H9 (cell line): Measurements from ENCODE around the gene CLBA1. TPM values are rescaled to one million over a fixed set of nuclear protein-coding genes. Genes with fewer than 3 reads are reported as not detected.
"Not testable (repeated sequence)": the region's sequence is repeated elsewhere in the genome, so short reads cannot be mapped to it uniquely, and the experiment has no call there.

Experiments
- DNase-seq: peaks from one replicate; pipeline ENCODE4 v3.0.0-alpha.2; 2017
- H2AFZ ChIP-seq: one replicate; pipeline ENCODE4 v1.6.1; 2013; ENCODE audit warnings: mild to moderate bottlenecking, low read length, control low read depth, moderate library complexity
- H2AK5ac ChIP-seq: 2 replicates; pipeline ENCODE4 v1.6.1; 2013; ENCODE audit warnings: low read length, control low read depth, mixed read lengths; ENCODE audit not compliant: insufficient read length
- H2BK120ac ChIP-seq: one replicate; pipeline ENCODE4 v1.6.1; 2013; ENCODE audit warnings: low read depth, mild to moderate bottlenecking, low read length, control low read depth, inconsistent platforms; ENCODE audit not compliant: poor library complexity, severe bottlenecking
- H2BK12ac ChIP-seq: 2 replicates; pipeline ENCODE4 v1.6.1; 2013; ENCODE audit warnings: low read length, control low read depth, mixed read lengths, low read depth; ENCODE audit not compliant: insufficient read length
- H2BK15ac ChIP-seq: 2 replicates; pipeline ENCODE4 v1.6.1; 2013; ENCODE audit warnings: low read depth, low read length, control low read depth
- H2BK20ac ChIP-seq: one replicate; pipeline ENCODE4 v1.6.1; 2013; ENCODE audit warnings: low read depth, mild to moderate bottlenecking, low read length, control low read depth, inconsistent platforms; ENCODE audit not compliant: poor library complexity, severe bottlenecking
- H2BK5ac ChIP-seq: 2 replicates; pipeline ENCODE4 v1.6.1; 2013; ENCODE audit warnings: low read length, control low read depth, mixed read lengths; ENCODE audit not compliant: insufficient read length
- H3K14ac ChIP-seq: 2 replicates; pipeline ENCODE4 v1.6.1; 2013; ENCODE audit warnings: low read length, control low read depth; ENCODE audit not compliant: insufficient read depth
- H3K18ac ChIP-seq: 2 replicates; pipeline ENCODE4 v1.6.1; 2013; ENCODE audit warnings: low read depth, mild to moderate bottlenecking, mixed read lengths, low read length, control low read depth; ENCODE audit not compliant: insufficient read length
- H3K23ac ChIP-seq: 2 replicates; pipeline ENCODE4 v1.6.1; 2013; ENCODE audit warnings: low read length, control low read depth, mixed read lengths, low read depth; ENCODE audit not compliant: insufficient read length
- H3K23me2 ChIP-seq: 2 replicates; pipeline ENCODE4 v1.6.1; 2013; ENCODE audit warnings: low read depth, mild to moderate bottlenecking, mixed read lengths, low read length, control low read depth; ENCODE audit not compliant: insufficient read length, poor library complexity, severe bottlenecking
- H3K27ac ChIP-seq: 2 replicates; pipeline ENCODE4 v1.5.1; 2013; ENCODE audit warnings: low read length, control low read depth, mixed read lengths, low read depth; ENCODE audit not compliant: insufficient read length
- H3K27me3 ChIP-seq: 2 replicates; pipeline ENCODE4 v1.6.1; 2013; ENCODE audit warnings: low read length, control low read depth, inconsistent platforms; ENCODE audit not compliant: insufficient read depth
- H3K4ac ChIP-seq: 2 replicates; pipeline ENCODE4 v1.6.1; 2013; ENCODE audit warnings: low read depth, mild to moderate bottlenecking, control low read depth, inconsistent platforms, low read length, moderate library complexity
- H3K4me1 ChIP-seq: 2 replicates; pipeline ENCODE4 v1.6.1; 2013; ENCODE audit warnings: low read length, control low read depth, inconsistent platforms; ENCODE audit not compliant: insufficient read depth
- H3K4me2 ChIP-seq: 2 replicates; pipeline ENCODE4 v1.6.1; 2013; ENCODE audit warnings: low read length, control low read depth, mixed read lengths; ENCODE audit not compliant: insufficient read length, insufficient read depth
- H3K56ac ChIP-seq: 2 replicates; pipeline ENCODE4 v1.6.1; 2013; ENCODE audit warnings: low read depth, mild to moderate bottlenecking, mixed read lengths, low read length, control low read depth; ENCODE audit not compliant: insufficient read length
- H3K79me1 ChIP-seq: 2 replicates; pipeline ENCODE4 v1.6.1; 2013; ENCODE audit warnings: low read depth, mild to moderate bottlenecking, moderate library complexity, low read length, control low read depth, inconsistent platforms; ENCODE audit not compliant: insufficient read depth, poor library complexity, severe bottlenecking
- H3K79me2 ChIP-seq: 2 replicates; pipeline ENCODE4 v1.6.1; 2013; ENCODE audit warnings: low read length, control low read depth, inconsistent platforms; ENCODE audit not compliant: insufficient read depth
- H3K9ac ChIP-seq: 2 replicates; pipeline ENCODE4 v1.6.1; 2013; ENCODE audit warnings: low read length, control low read depth, mixed read lengths; ENCODE audit not compliant: insufficient read length; ENCODE audit errors: extremely low read depth
- H3K9me3 ChIP-seq: one replicate; pipeline ENCODE4 v1.6.1; 2013; ENCODE audit warnings: low read depth, low read length, inconsistent platforms; ENCODE audit not compliant: control insufficient read depth
- H3T11ph ChIP-seq: one replicate; pipeline ENCODE4 v1.6.1; 2013; ENCODE audit warnings: mild to moderate bottlenecking, low read length, control low read depth, inconsistent platforms
- H4K20me1 ChIP-seq: one replicate; pipeline ENCODE4 v1.6.1; 2013; ENCODE audit not compliant: control insufficient read depth, insufficient read length, insufficient read depth
- H4K5ac ChIP-seq: 2 replicates; pipeline ENCODE4 v1.6.1; 2013; ENCODE audit warnings: low read depth, mild to moderate bottlenecking, mixed read lengths, low read length, control low read depth; ENCODE audit not compliant: insufficient read length
- H4K8ac ChIP-seq: replicated peaks from 2 replicates; pipeline ENCODE4 v1.6.1; 2013; ENCODE audit warnings: low read length, control low read depth, mixed read lengths, low read depth; ENCODE audit not compliant: insufficient read length
- H4K91ac ChIP-seq: 2 replicates; pipeline ENCODE4 v1.6.1; 2013; ENCODE audit warnings: low read depth, mild to moderate bottlenecking, moderate library complexity, mixed read lengths, low read length, control low read depth; ENCODE audit not compliant: insufficient read length
- H3K27ac Mint-ChIP-seq, 3 experiments: 2 replicates in 2 of 3; 3 replicates in 1 of 3; pipeline ENCODE4 v1.8.0; 2020 to 2021; ENCODE audit warnings: mixed read lengths in 3 of 3, mild to moderate bottlenecking in 1 of 3, moderate library complexity in 1 of 3
- H3K27me3 Mint-ChIP-seq: 2 replicates; pipeline ENCODE4 v1.8.0; 2021; ENCODE audit warnings: low read depth, mild to moderate bottlenecking, moderate library complexity, mixed read lengths
- H3K36me3 Mint-ChIP-seq, 3 experiments: 2 replicates in 2 of 3; 3 replicates in 1 of 3; pipeline ENCODE4 v1.8.0; 2020 to 2021; ENCODE audit warnings: low read depth in 3 of 3, mixed read lengths in 3 of 3; ENCODE audit not compliant: insufficient read depth in 1 of 3
- H3K4me1 Mint-ChIP-seq, 2 experiments: 2 replicates each; pipeline ENCODE4 v1.8.0; 2020; ENCODE audit warnings: mixed read lengths in 2 of 2
- H3K4me3 Mint-ChIP-seq, 2 experiments: 2 replicates in 1 of 2; 3 replicates in 1 of 2; pipeline ENCODE4 v1.8.0; 2020 to 2021; ENCODE audit warnings: mild to moderate bottlenecking in 2 of 2, mixed read lengths in 2 of 2, moderate library complexity in 1 of 2
- H3K9me3 Mint-ChIP-seq, 2 experiments: 2 replicates in 1 of 2; 3 replicates in 1 of 2; pipeline ENCODE4 v1.8.0; 2020; ENCODE audit warnings: mild to moderate bottlenecking in 2 of 2, mixed read lengths in 2 of 2, moderate library complexity in 1 of 2
- WGBS: extraction: QIAGEN DNeasy Blood & Tissue Kit; methylation state at CpG from one replicate; pipeline ENCODE4 v1.1.7; 2013; ENCODE audit warnings: missing lambda C conversion rate, low lambda C conversion rate, mixed read lengths; ENCODE audit not compliant: insufficient read length; ENCODE audit errors: extremely low coverage; 5-methylcytosine and 5-hydroxymethylcytosine counted together
- total RNA-seq: library from RNA; stranded (reverse); gene quantifications from 2 replicates; pipeline ENCODE4 v1.2.1, GENCODE V29; 2021

The CLBA1 gene
- total RNA-seq, 1 experiment from 2014 or later = 2.4 TPM

DNA sequence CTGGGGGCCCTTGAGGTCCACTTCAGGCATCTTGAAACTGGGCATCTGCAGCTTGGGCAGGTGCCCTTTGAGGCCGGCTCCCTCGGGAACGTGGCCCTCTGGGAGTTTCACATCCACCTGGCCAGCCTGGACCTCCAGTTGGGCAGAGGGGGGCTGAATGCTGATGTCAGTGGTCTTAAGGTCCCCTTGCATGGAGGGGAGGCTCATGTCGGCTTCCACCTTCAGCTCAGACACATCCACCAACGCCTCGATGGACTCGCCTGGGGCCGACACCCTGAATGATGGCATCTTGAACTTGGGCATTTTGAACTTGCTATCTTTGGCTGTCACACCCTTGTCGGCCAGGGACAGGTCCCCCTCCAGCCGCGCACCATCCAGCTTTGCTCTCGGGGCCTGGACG, 38.4 kb upstream of the CLBA1 start:
- not testable (repeated sequence) for H3K79me1 ChIP-seq, H2AFZ ChIP-seq, H2BK5ac ChIP-seq, H3T11ph ChIP-seq, H3K4me2 ChIP-seq, H2BK15ac ChIP-seq, H4K8ac ChIP-seq, H3K23me2 ChIP-seq, H4K5ac ChIP-seq, H3K18ac ChIP-seq, H3K4me1 Mint-ChIP-seq, H2BK20ac ChIP-seq, H3K9me3 ChIP-seq, H2BK120ac ChIP-seq, H3K27me3 Mint-ChIP-seq, H2AK5ac ChIP-seq, H3K36me3 Mint-ChIP-seq, DNase-seq, H3K23ac ChIP-seq, H3K79me2 ChIP-seq, H2BK12ac ChIP-seq, H3K56ac ChIP-seq, H3K27me3 ChIP-seq, H3K14ac ChIP-seq, H4K20me1 ChIP-seq, H3K4ac ChIP-seq, H3K9ac ChIP-seq, H3K27ac Mint-ChIP-seq, H3K27ac ChIP-seq, H3K4me1 ChIP-seq, H3K4me3 Mint-ChIP-seq, H4K91ac ChIP-seq
- peaks cover 0 to 29% of the 10 kb centered on the region in 2 experiments; a peak in 2 of 5 replicates for H3K9me3 Mint-ChIP-seq
- WGBS = no CpG with 5 or more reads among the region's 13 CpGs

- H3K4me1 ChIP-seq, DNase-seq, H3K9ac ChIP-seq, H2BK5ac ChIP-seq, H3K23me2 ChIP-seq, H3K27ac Mint-ChIP-seq, H2BK15ac ChIP-seq, H3K27me3 ChIP-seq, H4K91ac ChIP-seq, H2AFZ ChIP-seq, H3K23ac ChIP-seq, H2AK5ac ChIP-seq, H3K4ac ChIP-seq, H3K79me1 ChIP-seq, H3K36me3 Mint-ChIP-seq, H3T11ph ChIP-seq, H3K79me2 ChIP-seq, H2BK12ac ChIP-seq, H4K8ac ChIP-seq, H3K4me3 Mint-ChIP-seq, H3K56ac ChIP-seq, H3K18ac ChIP-seq, H2BK20ac ChIP-seq, H3K27ac ChIP-seq, H3K27me3 Mint-ChIP-seq, H2BK120ac ChIP-seq, H3K9me3 ChIP-seq, H4K5ac ChIP-seq, H3K4me1 Mint-ChIP-seq, H3K4me2 ChIP-seq, H4K20me1 ChIP-seq, H3K14ac ChIP-seq: not testable (repeated sequence)
- H3K9me3 Mint-ChIP-seq = peaks cover 0 to 29% of the 10 kb centered on the region in 2 experiments; a peak in 2 of 5 replicates
- no CpG with 5 or more reads among the region's 35 CpGs for WGBS
Measured at GRCh38 chr14:104947881-104948735, 37.5 kb upstream of the CLBA1 start.
